T-helper 9 cell (primary cell): ENCODE results near the gene NUF2.
A peak's percentile ranks its signal among the peaks of the same experiment; 100 is the strongest.
"Not testable (repeated sequence)": the region's sequence is repeated elsewhere in the genome, so short reads cannot be mapped to it uniquely, and the experiment has no call there.

Experiments
- DNase-seq: peaks from one replicate; pipeline ENCODE4 v3.0.0-alpha.2; 2020
- total RNA-seq, 2 donors: gene quantifications; one replicate each; lab custom pipeline; 2026; lab: John Stamatoyannopoulos, UW

NUF2 gene
- total RNA-seq, result 1.7 to 2.6 reads per million in 2 donors

GRCh38 chr1:163321311-163322305, at the start of gene NUF2:
TSS of gene NUF2 (plus strand) at chr1:163321954. CDS start at chr1:163326052, 4,098 bp downstream.
- peak; percentile 94 for DNase-seq

DNA sequence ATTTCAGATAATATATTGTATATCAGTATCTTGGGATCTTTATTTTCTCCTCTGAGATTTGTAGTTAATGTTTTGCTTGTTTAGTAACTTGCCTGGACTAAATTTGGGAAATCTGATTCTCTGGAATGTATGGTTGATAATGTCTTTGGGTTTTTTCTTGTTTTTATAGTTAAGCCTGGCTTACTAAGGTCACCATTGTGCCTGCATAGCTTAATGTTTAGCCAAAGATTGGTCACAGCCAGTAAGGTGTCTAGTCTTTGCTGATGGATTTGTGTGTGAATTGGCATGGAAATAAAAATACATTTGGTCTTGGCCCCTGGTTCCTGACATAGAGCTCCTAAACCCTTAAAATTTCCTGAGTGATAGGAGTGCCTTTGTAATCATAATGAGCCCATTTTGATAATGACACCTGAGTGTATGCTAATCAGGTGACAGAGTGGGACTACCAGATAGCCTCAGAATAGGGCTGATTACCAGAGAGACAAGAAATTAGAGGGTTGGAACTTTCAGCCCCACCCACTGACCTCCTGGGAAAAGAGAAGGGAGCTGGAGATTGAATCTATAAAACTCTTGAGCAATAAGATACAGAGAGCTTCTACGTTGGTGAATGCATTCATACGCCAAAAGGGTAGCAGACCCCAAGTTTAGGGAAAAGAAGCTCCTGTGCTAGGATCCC, 47.9 kb upstream of the NUF2 start:
- DNase-seq, result no peak

DNA sequence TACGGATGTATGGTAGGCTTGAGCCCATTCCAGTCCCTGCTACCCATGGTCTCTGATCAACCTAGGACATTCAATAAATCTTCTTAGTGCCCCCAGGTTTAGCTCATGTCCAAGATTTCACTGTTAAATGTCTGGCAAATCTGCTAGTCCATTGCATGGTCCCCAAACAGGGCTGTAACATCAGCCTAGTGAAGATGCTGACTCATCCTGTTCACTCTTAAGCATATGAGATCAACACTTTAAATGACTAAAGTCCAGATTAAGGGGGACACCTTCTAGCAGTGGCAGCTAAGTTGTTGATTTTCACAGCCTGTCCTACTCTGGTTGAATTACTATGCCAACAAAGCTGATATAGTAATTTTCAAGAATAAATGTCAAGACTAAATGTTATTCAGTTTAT, 46.5 kb upstream of the NUF2 start:
- DNase-seq, result no peak

GRCh38 chr1:163278602-163279001, 43.2 kb upstream of the NUF2 start:
- DNase-seq, result no peak

DNA sequence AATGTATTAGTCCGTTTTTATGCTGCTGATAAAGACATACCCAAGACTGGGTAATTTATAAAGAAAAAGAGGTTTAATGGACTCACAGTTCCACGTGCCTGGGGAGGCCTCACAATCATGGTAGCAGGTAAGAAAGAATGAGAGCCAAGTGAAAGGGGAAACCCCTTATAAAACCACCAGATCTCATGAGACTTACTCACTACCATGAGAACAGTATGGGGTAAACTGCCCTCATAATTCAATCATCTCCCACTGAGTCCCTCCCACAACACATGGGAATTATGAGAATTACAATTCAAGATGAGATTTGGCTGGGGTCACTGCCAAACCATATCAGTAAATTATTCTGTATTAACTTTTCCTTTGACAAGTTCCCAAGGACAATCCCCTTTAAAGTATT, 36.9 kb upstream of the NUF2 start:
- not testable (repeated sequence) for DNase-seq

GRCh38 chr1:163290025-163290640, 31.6 kb upstream of the NUF2 start:
- DNase-seq, result no peak

- no peak for DNase-seq
These were observed 30.3 kb upstream of the NUF2 start for GRCh38 chr1:163291461-163291860.

DNA sequence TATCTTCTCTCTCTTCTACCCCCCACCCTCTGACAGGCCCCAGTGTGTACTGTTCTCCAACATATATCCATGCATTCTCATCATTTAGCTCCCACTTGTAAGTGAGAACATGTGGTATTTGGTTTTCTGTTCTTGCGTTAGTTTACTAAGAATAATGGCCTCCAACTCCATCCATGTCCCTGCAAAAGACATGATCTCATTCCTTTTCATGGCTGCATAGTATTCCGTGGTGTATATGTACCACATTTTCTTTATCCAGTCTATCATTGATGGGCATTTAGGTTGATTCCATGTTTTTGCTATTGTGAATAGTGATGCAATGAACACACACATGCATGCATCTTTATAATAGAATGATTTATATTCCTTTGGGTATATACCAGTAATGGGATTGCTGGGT, 29.6 kb upstream of the NUF2 start:
- DNase-seq, result not testable (repeated sequence)

DNA sequence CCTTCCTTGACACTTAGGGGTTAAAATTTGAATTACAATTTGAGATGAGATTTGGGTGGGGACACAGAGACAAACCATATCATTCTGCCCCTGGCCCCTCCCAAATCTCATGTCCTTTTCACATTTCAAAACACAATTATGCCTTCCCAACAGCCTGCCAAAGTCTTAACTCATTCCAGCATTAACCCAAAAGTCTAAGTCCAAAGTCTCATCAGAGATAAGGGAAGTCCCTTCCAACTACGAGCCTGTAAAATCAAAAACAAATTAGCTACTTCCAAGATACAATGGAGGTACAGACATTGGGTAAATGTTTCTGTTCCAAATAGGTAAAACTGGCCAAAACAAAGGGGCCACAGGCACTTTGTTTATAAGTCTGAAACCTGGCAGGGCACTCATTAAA, 28.3 kb upstream of the NUF2 start:
- not testable (repeated sequence) for DNase-seq

DNA sequence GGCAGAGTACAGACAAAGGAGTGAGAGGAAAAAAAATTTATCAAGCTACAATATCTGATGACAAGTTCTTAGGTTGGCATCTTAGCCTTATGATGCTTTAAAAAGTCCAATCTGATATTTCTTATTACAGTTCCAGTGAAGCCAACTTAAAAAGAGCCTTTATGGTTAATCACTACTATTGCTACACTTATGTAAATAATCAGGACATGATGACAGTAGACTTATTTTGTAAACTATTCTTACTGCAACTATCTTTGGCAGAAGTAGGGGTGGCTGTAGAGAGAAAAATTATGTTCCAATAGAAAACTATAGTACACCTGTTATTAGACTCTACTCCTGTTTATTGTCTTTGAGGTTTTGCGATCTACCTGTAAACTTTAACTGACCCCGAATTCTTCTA, 25.8 kb upstream of the NUF2 start:
- DNase-seq, result no peak

DNA sequence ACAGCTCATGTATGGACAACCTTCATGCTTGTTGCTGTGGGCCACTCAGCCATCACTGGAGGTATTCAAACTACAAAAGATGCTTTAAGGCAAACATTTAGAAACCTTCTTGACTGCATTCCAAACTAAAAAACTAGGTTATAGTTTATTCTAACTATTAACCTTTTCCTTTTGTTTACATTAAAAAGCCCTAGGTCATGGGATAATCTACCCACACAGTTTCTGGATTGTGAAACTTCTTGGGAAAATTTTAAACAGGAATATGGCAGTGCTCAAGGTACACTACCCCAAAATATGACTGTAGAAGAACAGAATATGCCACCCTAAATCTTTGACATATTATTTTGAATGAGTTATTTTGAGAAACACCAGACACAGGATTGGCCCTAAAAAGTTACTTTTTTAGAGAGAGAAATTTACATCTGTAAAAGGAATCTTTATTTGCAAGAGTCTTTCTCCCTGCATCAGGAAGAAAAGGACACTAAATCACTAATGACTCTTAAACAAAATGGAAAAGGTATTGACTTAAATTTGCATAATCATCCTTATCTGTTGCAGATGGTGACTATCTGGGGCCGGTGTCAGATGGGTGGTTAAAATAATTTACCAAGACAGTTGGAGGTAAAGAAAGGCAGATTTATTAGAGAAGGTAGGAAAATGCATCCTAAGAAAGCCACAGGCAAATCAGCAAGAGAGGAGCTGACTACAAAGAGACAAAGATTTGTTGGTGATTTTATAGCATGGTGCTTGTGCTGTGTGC, 25.1 kb upstream of the NUF2 start:
- DNase-seq, result no peak

DNA sequence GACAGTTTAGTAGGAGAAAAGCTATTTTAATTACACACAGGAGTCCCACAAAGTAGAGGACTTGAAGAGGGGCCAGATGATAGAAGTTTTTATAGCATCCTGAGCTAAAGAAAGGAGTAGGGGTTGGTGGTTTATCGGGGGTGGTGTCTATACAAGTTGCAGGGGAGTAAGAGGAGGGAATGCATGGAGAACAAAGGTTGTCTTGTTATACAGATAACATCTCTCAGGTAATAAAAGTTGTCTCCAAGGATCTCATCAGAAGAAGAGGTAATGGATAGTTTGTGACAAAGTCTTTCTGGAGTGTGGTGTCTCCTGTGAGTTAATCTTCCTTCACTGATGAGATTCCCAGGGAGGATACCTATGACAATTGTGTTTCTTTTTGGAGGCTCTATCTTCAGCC, 23.4 kb upstream of the NUF2 start:
- DNase-seq, result no peak

DNA sequence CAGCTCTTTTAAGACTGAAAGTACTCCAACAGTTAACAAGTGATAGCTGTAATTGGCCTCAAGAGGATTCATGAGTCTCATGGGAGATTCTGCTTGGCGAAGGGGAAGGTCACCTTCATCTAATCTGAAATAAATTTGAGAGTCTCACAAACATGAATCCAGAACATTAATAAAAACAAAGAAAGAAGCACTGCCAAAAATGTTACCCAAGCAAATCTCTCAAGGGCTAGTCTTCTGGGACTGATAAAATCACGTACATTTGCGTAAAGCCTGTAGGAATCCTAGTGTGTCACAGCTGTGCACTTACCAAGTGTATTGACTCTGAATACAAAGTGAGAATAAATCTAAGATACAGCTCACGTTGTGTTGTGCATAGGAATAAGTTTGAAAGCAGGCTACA, 21.2 kb upstream of the NUF2 start:
- DNase-seq, result no peak

DNA sequence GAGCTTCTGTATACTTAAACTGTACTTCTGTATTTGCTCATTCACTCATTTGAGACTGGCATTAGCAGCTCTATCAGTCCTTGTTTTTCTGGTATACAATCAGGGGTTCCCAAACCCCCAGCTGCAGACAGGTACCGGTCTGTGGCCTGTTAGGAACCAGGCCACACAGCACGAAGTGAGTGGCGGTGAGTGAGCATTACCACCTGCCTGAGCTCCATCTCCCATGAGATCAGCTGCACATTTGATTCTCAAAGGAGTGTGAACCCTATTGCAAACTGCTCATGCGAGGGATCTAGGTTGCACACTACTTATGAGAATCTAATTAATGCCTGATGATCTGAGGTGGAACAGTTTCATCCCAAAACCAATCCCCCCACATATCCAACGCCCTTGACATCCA, 18.2 kb upstream of the NUF2 start:
- no peak for DNase-seq

GRCh38 chr1:163305441-163305840, 16.3 kb upstream of the NUF2 start:
- DNase-seq, result no peak

- no peak for DNase-seq
These were observed 14.1 kb upstream of the NUF2 start for GRCh38 chr1:163307479-163308171.

GRCh38 chr1:163308811-163309210, 12.9 kb upstream of the NUF2 start:
- no peak for DNase-seq

- peak; percentile 39 for DNase-seq
These were observed 5.9 kb upstream of the NUF2 start for GRCh38 chr1:163315773-163316374.

DNA sequence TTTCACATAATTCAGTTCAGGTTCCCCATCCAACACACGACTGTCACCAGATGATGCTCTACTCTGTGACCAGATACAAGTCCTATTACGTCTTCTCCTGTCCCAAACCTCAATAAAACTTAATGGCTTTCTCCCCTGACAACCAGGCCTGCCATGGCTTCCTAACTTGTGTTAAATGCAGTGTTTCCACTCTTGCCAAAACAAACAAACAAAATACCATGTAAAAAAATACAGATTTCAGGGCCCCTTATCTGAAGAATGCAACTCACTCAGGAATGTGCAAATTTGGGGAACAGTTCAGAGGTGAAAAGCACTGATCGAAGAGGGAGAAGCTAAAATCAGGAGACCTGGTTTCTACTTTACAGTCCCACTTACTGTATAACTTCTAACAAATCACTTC, 863 bp upstream of the NUF2 start:
- no peak for DNase-seq

GRCh38 chr1:163323339-163323738, 1.6 kb downstream of the NUF2 start:
- not testable (repeated sequence) for DNase-seq

GRCh38 chr1:163331116-163331515, 9.4 kb downstream of the NUF2 start:
- no peak for DNase-seq

DNA sequence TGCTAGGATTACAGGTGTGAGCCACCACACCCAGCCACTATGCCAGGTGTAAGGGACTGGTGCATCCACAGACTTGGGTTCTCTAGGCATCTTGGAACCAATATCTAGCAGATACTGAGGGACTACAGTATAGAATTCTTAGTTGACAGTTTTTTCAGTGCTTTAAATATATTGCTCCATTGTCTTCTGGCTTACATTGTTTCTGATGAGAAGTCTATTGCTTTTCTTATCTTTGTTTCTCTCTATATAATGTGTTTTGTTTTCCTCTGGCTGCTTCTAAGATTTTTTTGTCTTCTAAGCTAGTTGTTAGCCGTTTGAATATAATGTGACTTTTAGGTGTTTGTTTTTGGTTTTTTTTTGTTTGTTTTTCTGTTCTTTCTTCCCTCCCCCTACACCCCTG, 13.5 kb downstream of the NUF2 start:
- DNase-seq, result no peak
